IPS DF 6.9 (cell line): ENCODE data around the gene OPN3.

Source experiments
- DNase-seq: peaks from one replicate; pipeline ENCODE4 v3.0.0-alpha.2; 2013; ENCODE audit warnings: low read depth, low spot score
- H3K27ac ChIP-seq: one replicate; pipeline ENCODE4 v1.5.1; 2013; ENCODE audit warnings: low read length, control low read depth
- H3K27me3 ChIP-seq: 2 replicates; pipeline ENCODE4 v1.6.1; 2013; ENCODE audit warnings: mild to moderate bottlenecking, low read length; ENCODE audit not compliant: control insufficient read depth, insufficient read depth
- H3K36me3 ChIP-seq: 2 replicates; pipeline ENCODE4 v1.6.1; 2013; ENCODE audit warnings: low read length; ENCODE audit not compliant: control insufficient read depth, insufficient read depth
- H3K4me1 ChIP-seq: 2 replicates; pipeline ENCODE4 v1.6.1; 2013; ENCODE audit warnings: low read length; ENCODE audit not compliant: control insufficient read depth, insufficient read depth
- H3K4me3 ChIP-seq: 2 replicates; pipeline ENCODE4 v1.5.1; 2013; ENCODE audit warnings: mild to moderate bottlenecking, low read length
- H3K9me3 ChIP-seq: 2 replicates; pipeline ENCODE4 v1.6.1; 2013; ENCODE audit warnings: low read length, inconsistent platforms; ENCODE audit not compliant: control insufficient read depth, insufficient read depth
- WGBS: extraction: QIAGEN DNeasy Blood & Tissue Kit; methylation state at CpG from one replicate; pipeline ENCODE4 v1.1.7; 2013; ENCODE audit warnings: mixed read lengths, missing lambda C conversion rate; ENCODE audit not compliant: insufficient read length, insufficient coverage; 5-methylcytosine and 5-hydroxymethylcytosine counted together

OPN3 gene

DNA sequence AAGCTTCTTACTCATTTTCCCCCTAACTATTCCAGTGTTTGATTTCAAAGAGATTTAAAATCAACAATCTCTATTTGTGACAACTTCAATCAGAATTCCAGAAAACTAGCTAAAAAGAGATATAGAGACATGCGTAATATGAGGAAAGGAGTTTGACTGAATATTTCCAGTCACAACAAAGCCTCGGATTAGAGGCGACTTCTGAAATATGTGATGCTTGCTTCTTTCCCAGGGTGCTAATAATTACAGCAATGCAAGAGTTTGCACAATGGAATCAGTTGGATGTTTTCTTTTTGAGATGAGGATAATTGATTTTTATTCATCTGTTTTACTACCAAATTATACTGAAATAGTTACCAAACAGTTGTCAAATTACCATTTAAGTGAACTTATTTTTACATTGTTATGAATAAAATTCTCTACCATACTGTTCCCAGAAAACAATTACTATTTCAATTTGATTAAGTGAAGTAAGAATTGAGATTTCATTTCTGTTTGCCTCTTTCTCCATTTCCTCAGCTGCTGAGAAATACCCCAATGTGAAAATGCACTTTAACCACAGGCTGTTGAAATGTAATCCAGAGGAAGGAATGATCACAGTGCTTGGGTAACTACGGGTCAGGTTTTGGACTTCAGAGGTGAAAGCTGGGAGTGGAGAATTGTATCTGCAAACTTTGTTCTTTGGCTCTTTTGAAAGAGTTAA is 79.9 kb downstream of the OPN3 start:
- H3K4me3 ChIP-seq: no peak overlapping the region
- H3K27me3 ChIP-seq: no peaks in the 10 kb centered on the region
- no peak for DNase-seq
- no peaks in the 10 kb centered on the region for H3K9me3 ChIP-seq
- H3K36me3 ChIP-seq: no peaks in the 10 kb centered on the region
- whole genome bisulfite sequencing: no CpG with 5 or more reads among the region's 4 CpGs
- H3K27ac ChIP-seq: no peak overlapping the region
- H3K4me1 ChIP-seq: no peaks in the 10 kb centered on the region

DNA sequence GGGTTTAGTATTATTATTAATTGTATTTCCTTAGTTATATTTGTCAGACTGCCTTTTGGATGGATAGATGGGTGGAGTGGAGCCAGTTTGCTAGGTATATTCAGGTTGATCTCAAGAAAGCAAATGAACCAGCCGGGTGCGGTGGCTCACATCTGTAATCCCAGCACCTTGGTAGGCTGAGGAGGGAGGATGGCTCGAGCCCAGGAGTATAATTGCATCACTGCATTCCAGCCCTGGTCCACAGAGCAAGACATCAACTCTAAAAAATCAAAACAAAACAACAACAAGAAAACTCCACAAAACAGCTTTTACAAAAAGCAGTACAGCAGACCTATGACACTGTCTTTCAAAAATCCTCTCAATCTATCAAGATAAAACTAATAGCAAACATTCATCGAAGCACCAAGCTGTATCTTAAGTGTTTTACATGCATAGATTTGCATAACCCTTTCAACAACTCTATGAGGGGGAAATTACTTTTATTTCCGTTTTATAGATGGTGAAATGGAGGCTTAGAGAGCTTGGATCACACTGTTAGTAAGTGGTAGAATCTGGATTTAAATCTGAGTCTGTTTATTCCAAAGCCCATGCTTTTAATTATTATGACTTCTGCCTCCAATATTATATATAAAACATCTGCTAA is 82.5 kb downstream of the OPN3 start:
- Histone ChIP-seq H3K27ac (no peak overlapping the region), H3K9me3 (no peaks in the 10 kb centered on the region), H3K27me3 (no peaks in the 10 kb centered on the region), H3K4me3 (no peak overlapping the region), H3K36me3 (no peaks in the 10 kb centered on the region), H3K4me1 (no peaks in the 10 kb centered on the region)
- no peak for DNase-seq
- WGBS: no CpG with 5 or more reads among the region's 5 CpGs

DNA sequence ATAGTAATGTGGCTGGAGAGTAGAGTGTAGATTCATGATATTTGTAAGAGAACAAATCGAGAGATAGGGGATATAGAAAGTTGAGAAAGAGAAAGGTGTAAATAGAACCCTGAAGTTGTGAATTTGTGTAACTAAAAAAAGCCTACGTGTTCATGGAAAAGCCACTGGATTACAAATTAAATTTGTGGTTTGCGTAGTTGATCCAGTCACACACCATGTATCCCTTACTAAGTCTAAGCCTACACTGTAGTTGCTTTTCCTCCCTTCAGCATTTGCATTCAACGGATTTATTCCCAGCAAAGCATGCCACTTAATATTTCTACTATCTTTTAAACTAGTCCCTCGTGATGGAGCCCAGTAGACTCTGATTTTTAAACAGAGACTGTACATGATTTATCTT is 83.1 kb downstream of the OPN3 start:
- WGBS: 100% methylated on average over 1 of the region's 5 CpGs
- no peaks in the 10 kb centered on the region for H3K9me3 ChIP-seq

DNA sequence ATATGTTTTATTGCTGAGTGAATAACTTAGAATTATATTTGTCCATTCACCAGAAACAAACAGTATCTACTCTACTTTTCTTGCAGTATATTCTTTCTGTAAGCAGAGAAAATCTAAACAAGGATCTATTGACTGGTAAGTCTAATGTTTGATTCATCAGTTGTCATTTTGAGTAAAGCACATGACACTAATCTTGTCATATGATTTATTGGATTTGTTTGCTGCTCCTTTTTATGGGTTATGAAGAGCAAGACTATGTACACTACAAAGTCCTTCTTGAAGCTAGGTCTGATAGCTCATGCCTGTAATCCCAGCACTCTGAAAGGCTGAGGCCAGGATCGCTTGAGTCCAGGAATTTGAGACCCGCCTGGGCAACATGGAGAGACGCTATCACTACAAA is 84.6 kb downstream of the OPN3 start:
- Histone ChIP-seq H3K27me3 (no peaks in the 10 kb centered on the region), H3K4me3 (no peak overlapping the region), H3K36me3 (no peaks in the 10 kb centered on the region), H3K27ac (no peak overlapping the region), H3K4me1 (no peaks in the 10 kb centered on the region), H3K9me3 (no peaks in the 10 kb centered on the region)
- no CpG with 5 or more reads among the region's 3 CpGs for WGBS
- DNase-seq: no peak

More for the DNA sequence above, 83.1 kb downstream of the OPN3 start:
- H3K4me1 ChIP-seq: no peaks in the 10 kb centered on the region
- no peaks in the 10 kb centered on the region for H3K36me3 ChIP-seq
- DNase-seq: no peak
- H3K4me3 ChIP-seq: no peak overlapping the region
- no peak overlapping the region for H3K27ac ChIP-seq
- no peaks in the 10 kb centered on the region for H3K27me3 ChIP-seq

DNA sequence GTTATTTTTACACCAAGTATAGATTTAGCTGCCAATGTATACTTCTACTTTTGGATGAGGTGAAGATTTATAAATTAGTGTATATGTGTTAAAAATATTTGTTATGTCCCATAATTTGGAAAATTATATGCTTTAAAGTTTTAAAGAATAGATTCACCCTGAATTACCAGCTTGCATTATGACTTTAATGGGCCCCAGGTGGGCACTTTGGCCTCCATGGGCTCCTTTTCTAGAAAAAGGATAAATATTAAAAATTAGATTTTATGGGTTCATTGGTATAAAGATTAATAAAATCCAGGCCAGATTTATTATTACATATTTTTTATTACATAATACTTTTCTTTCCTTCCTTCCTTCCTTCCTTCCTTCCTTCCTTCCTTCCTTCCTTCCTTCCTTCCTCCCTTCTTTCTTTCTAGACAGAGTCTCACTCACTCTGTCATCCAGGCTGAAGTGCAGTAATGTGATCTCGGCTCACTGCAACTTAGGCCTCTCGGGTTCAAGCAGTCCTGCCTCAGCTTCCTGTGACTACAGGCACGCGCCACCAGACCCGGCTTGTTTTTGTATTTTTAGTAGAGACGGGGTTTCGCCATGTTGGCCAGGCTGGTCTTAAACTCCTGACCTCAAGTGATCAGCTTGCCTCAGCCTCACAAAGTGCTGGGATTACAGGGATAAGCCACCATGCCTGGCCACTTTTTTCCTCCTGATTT is 86.1 kb downstream of the OPN3 start:
- no peak for DNase-seq
- no CpG with 5 or more reads among the region's 7 CpGs for WGBS
- no peak overlapping the region for H3K27ac ChIP-seq
- H3K9me3 ChIP-seq: no peaks in the 10 kb centered on the region
- no peaks in the 10 kb centered on the region for H3K27me3 ChIP-seq
- no peaks in the 10 kb centered on the region for H3K4me1 ChIP-seq
- H3K36me3 ChIP-seq: no peaks in the 10 kb centered on the region
- H3K4me3 ChIP-seq: no peak overlapping the region

DNA sequence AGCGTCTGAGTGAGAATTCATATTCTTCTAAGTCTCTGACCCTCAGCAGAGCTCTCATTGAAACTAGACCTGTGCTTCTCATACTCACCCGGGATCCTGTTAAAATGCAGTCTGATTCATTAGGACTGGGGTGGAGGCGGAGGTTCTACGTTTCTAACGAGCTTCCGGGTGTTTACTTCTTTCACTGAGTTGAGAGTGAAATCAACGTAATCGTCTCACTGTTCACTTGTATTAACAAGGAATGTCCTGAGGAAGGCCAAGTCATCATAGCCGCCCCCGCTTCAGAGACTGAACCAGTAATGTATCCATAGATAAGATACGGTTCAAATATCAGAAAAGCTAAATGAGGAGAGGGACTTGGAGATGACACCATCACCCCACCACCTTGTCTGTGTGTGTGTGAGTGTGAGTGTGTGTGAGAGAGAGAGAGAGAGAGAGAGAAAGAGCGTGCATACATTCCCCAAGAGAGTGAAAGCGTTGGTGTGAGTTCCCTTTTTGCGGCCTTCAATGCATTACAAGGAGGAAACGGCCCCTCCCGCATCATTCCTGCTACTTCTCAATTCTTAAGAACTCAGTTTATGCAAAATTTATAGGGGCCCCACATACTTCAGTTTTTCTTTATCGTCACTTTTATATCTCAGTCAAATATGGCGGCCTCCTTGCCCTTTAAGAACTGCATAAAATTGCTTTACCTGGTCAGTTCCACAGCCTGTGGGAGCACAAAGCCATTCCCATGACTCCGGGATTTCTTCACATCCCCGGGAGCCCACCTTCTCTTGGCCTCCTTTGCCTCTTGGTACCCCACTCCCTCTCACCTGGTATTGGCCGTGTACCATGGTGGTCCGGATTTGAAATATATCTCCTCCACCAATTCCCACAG is 88.2 kb downstream of the OPN3 start:
- H3K4me1 ChIP-seq: no peaks in the 10 kb centered on the region
- no peaks in the 10 kb centered on the region for H3K27me3 ChIP-seq
- H3K27ac ChIP-seq: no peak overlapping the region
- H3K4me3 ChIP-seq: no peak overlapping the region
- no peaks in the 10 kb centered on the region for H3K9me3 ChIP-seq
- DNase-seq: no peak
- no CpG with 5 or more reads among the region's 22 CpGs for WGBS
- no peaks in the 10 kb centered on the region for H3K36me3 ChIP-seq

DNA sequence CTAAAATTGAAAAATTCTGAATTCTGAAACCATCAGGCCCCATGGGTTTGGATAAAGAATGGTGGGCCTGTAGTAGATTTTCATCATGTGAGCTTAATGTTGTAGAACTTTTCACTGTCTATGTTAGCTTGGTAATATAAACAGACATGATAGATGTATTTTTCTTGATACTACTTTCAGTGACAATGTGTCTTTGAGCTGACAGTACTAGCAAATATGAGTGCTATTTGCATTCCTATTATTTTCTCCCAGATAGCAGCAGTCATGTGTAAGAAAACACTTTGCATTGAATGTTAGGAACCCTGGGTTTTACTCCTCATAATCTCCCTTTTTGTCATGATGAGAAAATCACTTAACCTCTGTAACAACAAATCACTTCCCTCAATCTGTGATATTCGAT is 89.9 kb downstream of the OPN3 start:
- no peak overlapping the region for H3K4me3 ChIP-seq
- no peak overlapping the region for H3K27ac ChIP-seq
- no peaks in the 10 kb centered on the region for H3K27me3 ChIP-seq
- no peaks in the 10 kb centered on the region for H3K9me3 ChIP-seq
- DNase-seq: no peak
- H3K36me3 ChIP-seq: no peaks in the 10 kb centered on the region
- H3K4me1 ChIP-seq: no peaks in the 10 kb centered on the region
- WGBS: no CpG with 5 or more reads among the region's 1 CpG

DNA sequence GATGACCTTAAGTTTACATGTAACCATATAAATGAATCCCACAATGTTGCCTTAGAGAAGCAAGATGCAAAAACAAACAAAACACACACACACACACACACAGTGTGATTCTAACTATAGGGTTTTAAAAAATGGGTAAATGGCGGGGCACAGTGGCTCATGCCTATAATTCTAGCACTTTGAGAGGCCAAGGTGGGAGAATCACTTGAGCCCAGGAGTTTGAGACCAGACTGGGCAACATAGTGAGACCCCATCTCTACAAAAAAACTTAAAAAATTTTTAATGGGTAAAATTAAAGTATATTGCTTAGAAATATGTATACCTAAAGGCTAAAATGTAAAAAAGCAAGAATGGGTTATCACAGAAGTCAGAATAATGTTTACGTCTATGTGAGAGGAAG is 92.2 kb downstream of the OPN3 start:
- DNase-seq: no peak
- no peaks in the 10 kb centered on the region for H3K27me3 ChIP-seq
- H3K9me3 ChIP-seq: no peaks in the 10 kb centered on the region
- H3K4me3 ChIP-seq: no peak overlapping the region
- WGBS: no CpG with 5 or more reads among the region's 2 CpGs
- no peaks in the 10 kb centered on the region for H3K36me3 ChIP-seq
- H3K27ac ChIP-seq: no peak overlapping the region
- no peaks in the 10 kb centered on the region for H3K4me1 ChIP-seq
